Stimulated activated CD8-positive, alpha-beta memory T cell treated with anti-CD3 and anti-CD28 coated beads, Interleukin-15, amount 100 ng/mL, for 24 hours (primary cell): ENCODE results near the gene RAB3GAP1.

ENCODE experiments used
- DNase-seq: peaks from one replicate; pipeline ENCODE4 v3.0.0-alpha.2; 2020; ENCODE audit warnings: low read depth

RAB3GAP1 gene

GRCh38 chr2:135164431-135164830 is 112.3 kb downstream of the RAB3GAP1 start:
- no peak for DNase-seq

GRCh38 chr2:135167273-135167672 is 115.2 kb downstream of the RAB3GAP1 start:
- DNase-seq, result no peak

- no peak for DNase-seq
These were observed 116.2 kb downstream of the RAB3GAP1 start for GRCh38 chr2:135168204-135168856.

- no peak for DNase-seq
These were observed 118.0 kb downstream of the RAB3GAP1 start for GRCh38 chr2:135169900-135170753.

GRCh38 chr2:135174049-135174809 is 122.1 kb downstream of the RAB3GAP1 start:
- no peak for DNase-seq

- DNase-seq, result no peak
These were observed 122.7 kb downstream of the RAB3GAP1 start for GRCh38 chr2:135174810-135175093.

- no peak for DNase-seq
These were observed 123.1 kb downstream of the RAB3GAP1 start for GRCh38 chr2:135175177-135175576.

- no peak for DNase-seq
These were observed 127.6 kb downstream of the RAB3GAP1 start for GRCh38 chr2:135179689-135180088.

GRCh38 chr2:135182190-135182589 is 130.1 kb downstream of the RAB3GAP1 start:
- no peak for DNase-seq

GRCh38 chr2:135182601-135183000 is 130.5 kb downstream of the RAB3GAP1 start:
- DNase-seq, result no peak

- DNase-seq, result no peak
These were observed 131.7 kb downstream of the RAB3GAP1 start for GRCh38 chr2:135183822-135184221.

- DNase-seq, result no peak
These were observed 134.0 kb downstream of the RAB3GAP1 start for GRCh38 chr2:135186054-135186453.

- no peak for DNase-seq
These were observed 135.2 kb downstream of the RAB3GAP1 start for GRCh38 chr2:135187270-135187669.

GRCh38 chr2:135189148-135189547 is 137.1 kb downstream of the RAB3GAP1 start:
- no peak for DNase-seq

- DNase-seq, result no peak
These were observed 138.7 kb downstream of the RAB3GAP1 start for GRCh38 chr2:135190799-135191198.

- no peak for DNase-seq
These were observed 146.4 kb downstream of the RAB3GAP1 start for GRCh38 chr2:135198481-135198880.

GRCh38 chr2:135202751-135203150 is 150.7 kb downstream of the RAB3GAP1 start:
- no peak for DNase-seq

- no peak for DNase-seq
These were observed 151.9 kb downstream of the RAB3GAP1 start for GRCh38 chr2:135203944-135204343.

- no peak for DNase-seq
These were observed 155.9 kb downstream of the RAB3GAP1 start for GRCh38 chr2:135208016-135208415.

GRCh38 chr2:135212757-135213156 is 160.7 kb downstream of the RAB3GAP1 start:
- no peak for DNase-seq

GRCh38 chr2:135218426-135218825 is 166.3 kb downstream of the RAB3GAP1 start:
- DNase-seq, result no peak

- no peak for DNase-seq
These were observed 167.1 kb downstream of the RAB3GAP1 start for GRCh38 chr2:135219226-135219625.
